GM12878 (cell line): ENCODE measurements around the gene SRPK2. TPM values are rescaled to one million over a fixed set of nuclear protein-coding genes. Genes with fewer than 3 reads are reported as not detected.
"Not testable (repeated sequence)": the region's sequence is repeated elsewhere in the genome, so short reads cannot be mapped to it uniquely, and the experiment has no call there.

Experiments used
- ATAC-seq: fragments of 200-7000 bp; cut with Tn5 transposase; 3 replicates; pipeline ENCODE4 v1.9.1; 2020; ENCODE audit warnings: mild to moderate bottlenecking, moderate library complexity
- BruUV-seq: library from RNA; stranded (reverse); fragments of 400-500 nt; replicated peaks from 2 replicates; lab custom pipeline; 2021; lab: Mats Ljungman, UMichigan
- CTCF ChIA-PET: fragments of 300-600 bp; sonication (Branson Sonifier 250); formaldehyde crosslinking; extraction: SDS; loops from one replicate; lab custom pipeline; 2021; ENCODE audit warnings: inconsistent platforms; lab: Yijun Ruan, JAX
- POLR2A ChIA-PET: fragments of 350-600 bp; formaldehyde crosslinking; extraction: SDS; loops from one replicate; lab custom pipeline; 2021; ENCODE audit warnings: inconsistent platforms; lab: Charles Lee
- RAD21 ChIA-PET: fragments of 300-600 bp; sonication (Branson Sonifier 250); formaldehyde crosslinking; loops from one replicate; lab custom pipeline; 2023; ENCODE audit warnings: antibody characterized with exemption; ENCODE audit not compliant: unreplicated experiment; lab: Charles Lee
- SMC1A ChIA-PET: fragments of 300-600 bp; sonication (Branson Sonifier 250); formaldehyde crosslinking; loops from one replicate; lab custom pipeline; 2023; ENCODE audit not compliant: unreplicated experiment, uncharacterized antibody; lab: Charles Lee
- DNase-seq: peaks from one replicate; pipeline ENCODE4 v3.0.0-alpha.2; 2011; ENCODE audit warnings: low read depth, low spot score
- FAIRE-seq: peaks from 3 replicates; lab custom pipeline; 2011; peaks lifted over from hg19 to GRCh38; lab: Jason Lieb, UNC
- H2AFZ ChIP-seq: 2 replicates; pipeline ENCODE4 v1.6.0; 2011; ENCODE audit warnings: low read depth, low read length, control low read depth; ENCODE audit not compliant: control insufficient read depth
- H3K27ac ChIP-seq: 2 replicates; pipeline ENCODE4 v1.5.1; 2011; ENCODE audit warnings: control low read depth; ENCODE audit not compliant: control insufficient read depth, insufficient read depth
- H3K27me3 ChIP-seq, 2 experiments: replicated peaks in 1 of 2; 2 replicates each; pipeline versions ENCODE4 v1.6.0 to v1.6.1; 2011; ENCODE audit warnings: low read length in 1 of 2; ENCODE audit not compliant: control insufficient read depth in 2 of 2, insufficient read depth in 2 of 2
- H3K36me3 ChIP-seq, 2 experiments: 2 replicates each; pipeline ENCODE4 v1.5.1; 2011; ENCODE audit warnings: low read length in 1 of 2; ENCODE audit not compliant: control insufficient read depth in 2 of 2, insufficient read depth in 2 of 2
- H3K4me1 ChIP-seq: 2 replicates; pipeline ENCODE4 v1.6.1; 2011; ENCODE audit warnings: mild to moderate bottlenecking, low read length, moderate library complexity, mixed read lengths; ENCODE audit not compliant: control insufficient read depth, insufficient read depth
- H3K4me2 ChIP-seq: 2 replicates; pipeline ENCODE4 v1.6.0; 2011; ENCODE audit warnings: control low read depth; ENCODE audit not compliant: control insufficient read depth, insufficient read depth
- H3K4me3 ChIP-seq: fragments of 200-600 bp; sonication (generic); 2 replicates; pipeline ENCODE4 v1.5.1; 2016
- H3K79me2 ChIP-seq: 2 replicates; pipeline ENCODE4 v1.6.0; 2011; ENCODE audit warnings: low read length; ENCODE audit not compliant: control insufficient read depth, insufficient read depth
- H3K9ac ChIP-seq: 2 replicates; pipeline ENCODE4 v1.8.0; 2011; ENCODE audit warnings: low read length, control low read depth, mixed read lengths; ENCODE audit not compliant: control insufficient read depth, insufficient read depth
- H3K9me3 ChIP-seq: replicated peaks from 3 replicates; pipeline ENCODE4 v1.5.1; 2011; ENCODE audit warnings: mild to moderate bottlenecking, low read length; ENCODE audit not compliant: control insufficient read depth, insufficient read depth
- H4K20me1 ChIP-seq: 2 replicates; pipeline ENCODE4 v1.6.0; 2011; ENCODE audit not compliant: control insufficient read depth, insufficient read depth
- ETV6 ChIP-seq, 2 experiments: fragments of 450-650 bp in 1 of 2; IDR thresholded peaks in 1 of 2; conservative IDR thresholded peaks in 1 of 2; 2 replicates each; pipeline ENCODE4 v1.6.1; 2014; ENCODE audit warnings: antibody characterized with exemption in 1 of 2, borderline replicate concordance in 1 of 2, low read depth in 1 of 2, mild to moderate bottlenecking in 1 of 2, moderate library complexity in 1 of 2
- HCFC1 ChIP-seq: fragments of 150-350 bp; IDR thresholded peaks from 2 replicates; pipeline ENCODE4 v1.6.1; 2014; ENCODE audit warnings: low read length
- MEF2A ChIP-seq: IDR thresholded peaks from 2 replicates; pipeline ENCODE4 v1.6.1; 2011; ENCODE audit warnings: low read depth, mild to moderate bottlenecking, low read length, moderate library complexity; ENCODE audit not compliant: insufficient read depth
- MEF2B ChIP-seq: fragments of 450-650 bp; IDR thresholded peaks from 2 replicates; pipeline ENCODE4 v1.6.1; 2018; ENCODE audit warnings: mild to moderate bottlenecking, moderate library complexity; ENCODE audit not compliant: partially characterized antibody, poor library complexity, severe bottlenecking
- RB1 ChIP-seq: fragments of 450-650 bp; formaldehyde crosslinking; IDR thresholded peaks from 2 replicates; pipeline ENCODE4 v1.6.1; 2017; ENCODE audit warnings: mild to moderate bottlenecking, borderline replicate concordance
- SUPT20H ChIP-seq: IDR thresholded peaks from 2 replicates; pipeline ENCODE4 v1.6.1; 2011; ENCODE audit warnings: low read depth, mild to moderate bottlenecking, low read length, moderate library complexity, borderline replicate concordance; ENCODE audit not compliant: control insufficient read depth
- ZBED1 ChIP-seq: IDR thresholded peaks from 2 replicates; pipeline ENCODE4 v1.6.1; 2016; ENCODE audit warnings: borderline replicate concordance
- WGBS: methylation state at CpG from one replicate; pipeline ENCODE4 v1.1.6; 2016; ENCODE audit warnings: low lambda C conversion rate; ENCODE audit not compliant: insufficient replicate concordance, insufficient coverage; ENCODE audit errors: missing lambda C conversion rate; 5-methylcytosine and 5-hydroxymethylcytosine counted together
- in situ Hi-C: fragments of 300-500 bp; cut with MboI; formaldehyde crosslinking; loops from 9 replicates; pipeline ENCODE4 v1.14.3; 2018; ENCODE audit warnings: mixed read lengths
- intact Hi-C: fragments of 100-400 bp; cut with micrococcal nuclease; formaldehyde crosslinking; loops from one replicate; pipeline ENCODE4 v1.14.2; 2022; ENCODE audit not compliant: unreplicated experiment
- polyA plus RNA-seq, 11 experiments: library from polyadenylated mRNA; depleted of rRNA in 4 of 11; unstranded in 6 of 11; stranded (reverse) in 5 of 11; fragments of >200 nt; fragmentation: Nextera tagmentation in 4 of 11; fragmentation: Illumina TruSeq in 1 of 11; extraction: Ambion mirVana in 4 of 11; extraction: Trizol in 1 of 11; gene quantifications; 1 replicate in 1 of 11; 2 replicates in 10 of 11; pipeline versions ENCODE4 v1.2.1 to v1.2.3, GENCODE V29; 2011 to 2016; ENCODE audit warnings: inconsistent platforms in 2 of 11, missing spikeins in 2 of 11, low read depth in 1 of 11
- total RNA-seq, 4 experiments: library from RNA; depleted of rRNA in 3 of 4; stranded (reverse); fragments of >200 nt in 3 of 4; fragmentation: Illumina TruSeq in 1 of 4; extraction: Trizol in 1 of 4; gene quantifications; 2 replicates each; pipeline versions ENCODE4 v1.2.1 to v1.2.3, GENCODE V29; 2013 to 2021
- TF ChIP-seq, protein P1 (sequence below): fragments of 450-650 bp; IDR thresholded peaks from 2 replicates; pipeline ENCODE4 v1.6.1; 2017; ENCODE audit warnings: mild to moderate bottlenecking, moderate library complexity
- TF ChIP-seq, protein P2 (sequence below): IDR thresholded peaks from 2 replicates; pipeline ENCODE4 v1.6.1; 2012; ENCODE audit warnings: low read length, inconsistent platforms
- TF ChIP-seq, protein P3 (sequence below): IDR thresholded peaks from 2 replicates; pipeline ENCODE4 v1.6.1; 2011; ENCODE audit warnings: borderline replicate concordance, low read depth, mild to moderate bottlenecking, moderate library complexity, low read length; ENCODE audit not compliant: insufficient read depth, poor library complexity, severe bottlenecking

SRPK2 gene
- total and polyA plus RNA-seq, 10 of the 15 experiments (the other 5 are each of a cell fraction or from before 2014, with no cell fraction given), result 13.2 to 32.8 (median 24.5) TPM

DNA sequence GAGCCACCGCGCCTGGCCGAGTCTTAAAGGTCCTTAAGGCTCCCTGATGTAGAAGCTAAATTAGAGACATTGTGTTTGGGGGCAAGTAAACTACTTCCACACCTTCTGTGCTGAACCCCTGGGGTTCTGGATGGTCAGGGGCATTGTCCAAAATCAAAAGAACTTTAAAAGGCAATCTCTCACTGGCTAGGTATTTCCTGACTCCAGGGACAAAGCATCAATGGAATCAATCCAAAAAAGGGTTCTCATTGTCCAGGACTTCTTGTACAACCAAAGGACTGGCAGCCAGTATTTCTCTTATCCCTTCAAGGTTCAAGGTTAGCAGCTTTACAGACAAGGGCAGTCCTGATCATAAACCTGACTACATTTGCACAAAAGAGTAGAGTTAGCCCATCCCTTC is 24.0 kb downstream of the SRPK2 start:
- BruUV-seq, result no TSS peak
- intact Hi-C loops (no loop called here), in situ Hi-C loops (no loop called here)
- Histone ChIP-seq H4K20me1 (no peaks in the 10 kb centered on the region), H3K36me3 (no peaks in the 10 kb centered on the region), H3K9ac (no peak overlapping the region), H3K27me3 (no peaks in the 10 kb centered on the region), H3K27ac (no peak overlapping the region), H3K4me2 (no peak overlapping the region), H3K4me3 (no peak overlapping the region)
- ChIA-PET RAD21 (interaction anchor here (0.7 kb wide), 1 partner anchor 398 kb away, joined by 5 read pairs; no protein-coding TSS in a partner anchor), SMC1A (interaction anchor here (1.4 kb wide), 1 partner anchor 12 kb away, joined by 4 read pairs; no protein-coding TSS in a partner anchor), CTCF (interaction anchor here (1.4 kb wide), 1 partner anchor 8 kb away, joined by 5 read pairs; no protein-coding TSS in a partner anchor)
- no peak for DNase-seq
- TF ChIP-seq, protein P1, sequence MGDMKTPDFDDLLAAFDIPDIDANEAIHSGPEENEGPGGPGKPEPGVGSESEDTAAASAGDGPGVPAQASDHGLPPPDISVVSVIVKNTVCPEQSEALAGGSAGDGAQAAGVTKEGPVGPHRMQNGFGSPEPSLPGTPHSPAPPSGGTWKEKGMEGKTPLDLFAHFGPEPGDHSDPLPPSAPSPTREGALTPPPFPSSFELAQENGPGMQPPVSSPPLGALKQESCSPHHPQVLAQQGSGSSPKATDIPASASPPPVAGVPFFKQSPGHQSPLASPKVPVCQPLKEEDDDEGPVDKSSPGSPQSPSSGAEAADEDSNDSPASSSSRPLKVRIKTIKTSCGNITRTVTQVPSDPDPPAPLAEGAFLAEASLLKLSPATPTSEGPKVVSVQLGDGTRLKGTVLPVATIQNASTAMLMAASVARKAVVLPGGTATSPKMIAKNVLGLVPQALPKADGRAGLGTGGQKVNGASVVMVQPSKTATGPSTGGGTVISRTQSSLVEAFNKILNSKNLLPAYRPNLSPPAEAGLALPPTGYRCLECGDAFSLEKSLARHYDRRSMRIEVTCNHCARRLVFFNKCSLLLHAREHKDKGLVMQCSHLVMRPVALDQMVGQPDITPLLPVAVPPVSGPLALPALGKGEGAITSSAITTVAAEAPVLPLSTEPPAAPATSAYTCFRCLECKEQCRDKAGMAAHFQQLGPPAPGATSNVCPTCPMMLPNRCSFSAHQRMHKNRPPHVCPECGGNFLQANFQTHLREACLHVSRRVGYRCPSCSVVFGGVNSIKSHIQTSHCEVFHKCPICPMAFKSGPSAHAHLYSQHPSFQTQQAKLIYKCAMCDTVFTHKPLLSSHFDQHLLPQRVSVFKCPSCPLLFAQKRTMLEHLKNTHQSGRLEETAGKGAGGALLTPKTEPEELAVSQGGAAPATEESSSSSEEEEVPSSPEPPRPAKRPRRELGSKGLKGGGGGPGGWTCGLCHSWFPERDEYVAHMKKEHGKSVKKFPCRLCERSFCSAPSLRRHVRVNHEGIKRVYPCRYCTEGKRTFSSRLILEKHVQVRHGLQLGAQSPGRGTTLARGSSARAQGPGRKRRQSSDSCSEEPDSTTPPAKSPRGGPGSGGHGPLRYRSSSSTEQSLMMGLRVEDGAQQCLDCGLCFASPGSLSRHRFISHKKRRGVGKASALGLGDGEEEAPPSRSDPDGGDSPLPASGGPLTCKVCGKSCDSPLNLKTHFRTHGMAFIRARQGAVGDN, result no peak
- TF ChIP-seq, protein P2, sequence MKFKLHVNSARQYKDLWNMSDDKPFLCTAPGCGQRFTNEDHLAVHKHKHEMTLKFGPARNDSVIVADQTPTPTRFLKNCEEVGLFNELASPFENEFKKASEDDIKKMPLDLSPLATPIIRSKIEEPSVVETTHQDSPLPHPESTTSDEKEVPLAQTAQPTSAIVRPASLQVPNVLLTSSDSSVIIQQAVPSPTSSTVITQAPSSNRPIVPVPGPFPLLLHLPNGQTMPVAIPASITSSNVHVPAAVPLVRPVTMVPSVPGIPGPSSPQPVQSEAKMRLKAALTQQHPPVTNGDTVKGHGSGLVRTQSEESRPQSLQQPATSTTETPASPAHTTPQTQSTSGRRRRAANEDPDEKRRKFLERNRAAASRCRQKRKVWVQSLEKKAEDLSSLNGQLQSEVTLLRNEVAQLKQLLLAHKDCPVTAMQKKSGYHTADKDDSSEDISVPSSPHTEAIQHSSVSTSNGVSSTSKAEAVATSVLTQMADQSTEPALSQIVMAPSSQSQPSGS, result no peak
- TF ChIP-seq HCFC1 (no peak), MEF2A (no peak), MEF2B (no peak), RB1 (no peak), ETV6 (conservative IDR thresholded peaks at IDR 0.05 in 1 of 2, IDR thresholded peaks at IDR 0.05 in 1 of 2; ENCODE audit: borderline replicate concordance in 1 of 2, low read depth in 1 of 2) (no peak), ZBED1 (no peak), SUPT20H (no peak)
- TF ChIP-seq, protein P3, sequence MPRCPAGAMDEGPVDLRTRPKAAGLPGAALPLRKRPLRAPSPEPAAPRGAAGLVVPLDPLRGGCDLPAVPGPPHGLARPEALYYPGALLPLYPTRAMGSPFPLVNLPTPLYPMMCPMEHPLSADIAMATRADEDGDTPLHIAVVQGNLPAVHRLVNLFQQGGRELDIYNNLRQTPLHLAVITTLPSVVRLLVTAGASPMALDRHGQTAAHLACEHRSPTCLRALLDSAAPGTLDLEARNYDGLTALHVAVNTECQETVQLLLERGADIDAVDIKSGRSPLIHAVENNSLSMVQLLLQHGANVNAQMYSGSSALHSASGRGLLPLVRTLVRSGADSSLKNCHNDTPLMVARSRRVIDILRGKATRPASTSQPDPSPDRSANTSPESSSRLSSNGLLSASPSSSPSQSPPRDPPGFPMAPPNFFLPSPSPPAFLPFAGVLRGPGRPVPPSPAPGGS, result no peak
- TF ChIP-seq, all 136 proteins: peak for 0
- Histone ChIP-seq H3K79me2 (no peaks in the 10 kb centered on the region; the same call in 1 of the 2 replicates), H3K9me3 (no peaks in the 10 kb centered on the region; the same call in 2 of the 3 replicates), H2AFZ (no peak overlapping the region), H3K4me1 (no peaks in the 10 kb centered on the region)
- FAIRE-seq, result no peak
- WGBS, result 100% methylated on average over 3 of the region's 3 CpGs
- POLR2A ChIA-PET, result interaction anchor here (0.5 to 1.2 kb wide), 3 partner anchors 12 to 223 kb away, joined by 3 to 7 read pairs (median 3); no protein-coding TSS in a partner anchor
- ATAC-seq, result no peak

DNA sequence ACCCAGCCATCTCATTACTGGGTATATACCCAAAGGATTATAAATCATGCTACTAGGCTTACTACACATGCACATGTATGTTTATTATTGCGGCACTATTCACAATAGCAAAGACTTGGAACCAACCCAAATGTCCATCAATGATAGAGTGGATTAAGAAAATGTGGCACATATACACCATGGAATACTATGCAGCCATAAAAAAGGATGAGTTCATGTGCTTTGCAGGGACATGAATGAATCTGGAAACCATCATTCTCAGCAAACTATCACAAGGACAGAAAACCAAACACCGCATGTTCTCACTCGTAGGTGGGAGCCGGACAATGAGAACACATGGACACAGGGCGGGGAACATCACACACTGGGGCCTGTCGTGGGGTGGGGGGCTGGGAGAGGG is 25.1 kb downstream of the SRPK2 start:
- BruUV-seq, H3K4me3 ChIP-seq, H3K27ac ChIP-seq, DNase-seq, H3K36me3 ChIP-seq, H3K4me2 ChIP-seq, SMC1A ChIA-PET, ATAC-seq, POLR2A ChIA-PET, CTCF ChIA-PET, H3K9me3 ChIP-seq, H3K9ac ChIP-seq, H3K27me3 ChIP-seq, H3K4me1 ChIP-seq, intact Hi-C loops, H2AFZ ChIP-seq, FAIRE-seq, H4K20me1 ChIP-seq, in situ Hi-C loops, RAD21 ChIA-PET, H3K79me2 ChIP-seq: not testable (repeated sequence)
- 92% methylated on average over 6 of the region's 6 CpGs for WGBS
